H9 (cell line): Measurements from ENCODE around the gene THUMPD1. TPM values are rescaled to one million over a fixed set of nuclear protein-coding genes. Genes with fewer than 3 reads are reported as not detected.

Experiments used
- DNase-seq: peaks from one replicate; pipeline ENCODE4 v3.0.0-alpha.2; 2017
- H2AFZ ChIP-seq: one replicate; pipeline ENCODE4 v1.6.1; 2013; ENCODE audit warnings: mild to moderate bottlenecking, low read length, control low read depth, moderate library complexity
- H2AK5ac ChIP-seq: 2 replicates; pipeline ENCODE4 v1.6.1; 2013; ENCODE audit warnings: low read length, control low read depth, mixed read lengths; ENCODE audit not compliant: insufficient read length
- H2BK120ac ChIP-seq: one replicate; pipeline ENCODE4 v1.6.1; 2013; ENCODE audit warnings: low read depth, mild to moderate bottlenecking, low read length, control low read depth, inconsistent platforms; ENCODE audit not compliant: poor library complexity, severe bottlenecking
- H2BK12ac ChIP-seq: 2 replicates; pipeline ENCODE4 v1.6.1; 2013; ENCODE audit warnings: low read length, control low read depth, mixed read lengths, low read depth; ENCODE audit not compliant: insufficient read length
- H2BK15ac ChIP-seq: 2 replicates; pipeline ENCODE4 v1.6.1; 2013; ENCODE audit warnings: low read depth, low read length, control low read depth
- H2BK20ac ChIP-seq: one replicate; pipeline ENCODE4 v1.6.1; 2013; ENCODE audit warnings: low read depth, mild to moderate bottlenecking, low read length, control low read depth, inconsistent platforms; ENCODE audit not compliant: poor library complexity, severe bottlenecking
- H2BK5ac ChIP-seq: 2 replicates; pipeline ENCODE4 v1.6.1; 2013; ENCODE audit warnings: low read length, control low read depth, mixed read lengths; ENCODE audit not compliant: insufficient read length
- H3K14ac ChIP-seq: 2 replicates; pipeline ENCODE4 v1.6.1; 2013; ENCODE audit warnings: low read length, control low read depth; ENCODE audit not compliant: insufficient read depth
- H3K18ac ChIP-seq: 2 replicates; pipeline ENCODE4 v1.6.1; 2013; ENCODE audit warnings: low read depth, mild to moderate bottlenecking, mixed read lengths, low read length, control low read depth; ENCODE audit not compliant: insufficient read length
- H3K23ac ChIP-seq: 2 replicates; pipeline ENCODE4 v1.6.1; 2013; ENCODE audit warnings: low read length, control low read depth, mixed read lengths, low read depth; ENCODE audit not compliant: insufficient read length
- H3K23me2 ChIP-seq: 2 replicates; pipeline ENCODE4 v1.6.1; 2013; ENCODE audit warnings: low read depth, mild to moderate bottlenecking, mixed read lengths, low read length, control low read depth; ENCODE audit not compliant: insufficient read length, poor library complexity, severe bottlenecking
- H3K27ac ChIP-seq: 2 replicates; pipeline ENCODE4 v1.5.1; 2013; ENCODE audit warnings: low read length, control low read depth, mixed read lengths, low read depth; ENCODE audit not compliant: insufficient read length
- H3K27me3 ChIP-seq: 2 replicates; pipeline ENCODE4 v1.6.1; 2013; ENCODE audit warnings: low read length, control low read depth, inconsistent platforms; ENCODE audit not compliant: insufficient read depth
- H3K4ac ChIP-seq: 2 replicates; pipeline ENCODE4 v1.6.1; 2013; ENCODE audit warnings: low read depth, mild to moderate bottlenecking, control low read depth, inconsistent platforms, low read length, moderate library complexity
- H3K4me1 ChIP-seq: 2 replicates; pipeline ENCODE4 v1.6.1; 2013; ENCODE audit warnings: low read length, control low read depth, inconsistent platforms; ENCODE audit not compliant: insufficient read depth
- H3K4me2 ChIP-seq: 2 replicates; pipeline ENCODE4 v1.6.1; 2013; ENCODE audit warnings: low read length, control low read depth, mixed read lengths; ENCODE audit not compliant: insufficient read length, insufficient read depth
- H3K56ac ChIP-seq: 2 replicates; pipeline ENCODE4 v1.6.1; 2013; ENCODE audit warnings: low read depth, mild to moderate bottlenecking, mixed read lengths, low read length, control low read depth; ENCODE audit not compliant: insufficient read length
- H3K79me1 ChIP-seq: 2 replicates; pipeline ENCODE4 v1.6.1; 2013; ENCODE audit warnings: low read depth, mild to moderate bottlenecking, moderate library complexity, low read length, control low read depth, inconsistent platforms; ENCODE audit not compliant: insufficient read depth, poor library complexity, severe bottlenecking
- H3K79me2 ChIP-seq: 2 replicates; pipeline ENCODE4 v1.6.1; 2013; ENCODE audit warnings: low read length, control low read depth, inconsistent platforms; ENCODE audit not compliant: insufficient read depth
- H3K9ac ChIP-seq: 2 replicates; pipeline ENCODE4 v1.6.1; 2013; ENCODE audit warnings: low read length, control low read depth, mixed read lengths; ENCODE audit not compliant: insufficient read length; ENCODE audit errors: extremely low read depth
- H3K9me3 ChIP-seq: one replicate; pipeline ENCODE4 v1.6.1; 2013; ENCODE audit warnings: low read depth, low read length, inconsistent platforms; ENCODE audit not compliant: control insufficient read depth
- H3T11ph ChIP-seq: one replicate; pipeline ENCODE4 v1.6.1; 2013; ENCODE audit warnings: mild to moderate bottlenecking, low read length, control low read depth, inconsistent platforms
- H4K20me1 ChIP-seq: one replicate; pipeline ENCODE4 v1.6.1; 2013; ENCODE audit not compliant: control insufficient read depth, insufficient read length, insufficient read depth
- H4K5ac ChIP-seq: 2 replicates; pipeline ENCODE4 v1.6.1; 2013; ENCODE audit warnings: low read depth, mild to moderate bottlenecking, mixed read lengths, low read length, control low read depth; ENCODE audit not compliant: insufficient read length
- H4K8ac ChIP-seq: replicated peaks from 2 replicates; pipeline ENCODE4 v1.6.1; 2013; ENCODE audit warnings: low read length, control low read depth, mixed read lengths, low read depth; ENCODE audit not compliant: insufficient read length
- H4K91ac ChIP-seq: 2 replicates; pipeline ENCODE4 v1.6.1; 2013; ENCODE audit warnings: low read depth, mild to moderate bottlenecking, moderate library complexity, mixed read lengths, low read length, control low read depth; ENCODE audit not compliant: insufficient read length
- H3K27ac Mint-ChIP-seq, 3 experiments: 2 replicates in 2 of 3; 3 replicates in 1 of 3; pipeline ENCODE4 v1.8.0; 2020 to 2021; ENCODE audit warnings: mixed read lengths in 3 of 3, mild to moderate bottlenecking in 1 of 3, moderate library complexity in 1 of 3
- H3K27me3 Mint-ChIP-seq: 2 replicates; pipeline ENCODE4 v1.8.0; 2021; ENCODE audit warnings: low read depth, mild to moderate bottlenecking, moderate library complexity, mixed read lengths
- H3K36me3 Mint-ChIP-seq, 3 experiments: 2 replicates in 2 of 3; 3 replicates in 1 of 3; pipeline ENCODE4 v1.8.0; 2020 to 2021; ENCODE audit warnings: low read depth in 3 of 3, mixed read lengths in 3 of 3; ENCODE audit not compliant: insufficient read depth in 1 of 3
- H3K4me1 Mint-ChIP-seq, 2 experiments: 2 replicates each; pipeline ENCODE4 v1.8.0; 2020; ENCODE audit warnings: mixed read lengths in 2 of 2
- H3K4me3 Mint-ChIP-seq, 2 experiments: 2 replicates in 1 of 2; 3 replicates in 1 of 2; pipeline ENCODE4 v1.8.0; 2020 to 2021; ENCODE audit warnings: mild to moderate bottlenecking in 2 of 2, mixed read lengths in 2 of 2, moderate library complexity in 1 of 2
- H3K9me3 Mint-ChIP-seq, 2 experiments: 2 replicates in 1 of 2; 3 replicates in 1 of 2; pipeline ENCODE4 v1.8.0; 2020; ENCODE audit warnings: mild to moderate bottlenecking in 2 of 2, mixed read lengths in 2 of 2, moderate library complexity in 1 of 2
- total RNA-seq: library from RNA; stranded (reverse); gene quantifications from 2 replicates; pipeline ENCODE4 v1.2.1, GENCODE V29; 2021
- TF ChIP-seq, protein P1 (sequence below): fragments of 200-600 bp; sonication (generic); conservative IDR thresholded peaks from 3 replicates; pipeline ENCODE4 v1.8.0; 2021; ENCODE audit warnings: antibody characterized with exemption, mild to moderate bottlenecking

The THUMPD1 gene
- total RNA-seq, 1 experiment from 2014 or later: 51.3 TPM

DNA sequence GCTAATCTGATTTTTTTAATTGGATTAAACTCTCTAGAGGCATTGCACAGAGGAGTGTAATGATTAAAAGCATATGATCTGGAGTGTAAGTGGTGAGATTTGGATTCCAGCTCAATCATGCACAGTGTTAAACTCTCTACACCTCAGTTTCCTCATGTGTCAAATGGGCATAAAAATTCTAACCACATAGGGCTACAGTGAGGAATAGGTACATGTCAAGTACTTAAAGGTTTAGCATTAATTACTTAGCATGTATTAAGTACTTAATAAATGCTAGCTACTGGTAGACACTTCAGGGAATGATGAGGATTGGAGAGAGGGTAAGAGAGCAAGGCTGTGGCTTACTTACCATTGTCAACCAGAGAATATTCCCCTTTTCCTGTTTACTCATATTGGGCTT lies 47.5 kb upstream of the THUMPD1 start:
- Histone ChIP-seq H3K9me3 (no peaks in the 10 kb centered on the region), H2AK5ac (no peak overlapping the region), H3K79me1 (no peaks in the 10 kb centered on the region), H4K8ac (no peak overlapping the region), H3K79me2 (no peaks in the 10 kb centered on the region), H3K18ac (no peak overlapping the region), H3K14ac (no peak overlapping the region), H3K4ac (no peak overlapping the region), H3K4me1 (no peaks in the 10 kb centered on the region), H2BK12ac (no peak overlapping the region), H2BK15ac (no peak overlapping the region), H3K23ac (no peak overlapping the region), H3K27ac (no peak overlapping the region), H3T11ph (no peak overlapping the region), H4K20me1 (no peaks in the 10 kb centered on the region), H3K56ac (no peak overlapping the region), H3K27me3 (no peaks in the 10 kb centered on the region), H2BK20ac (no peak overlapping the region), H2AFZ (no peak overlapping the region), H3K23me2 (no peaks in the 10 kb centered on the region), H2BK5ac (no peak overlapping the region), H3K4me2 (no peak overlapping the region), H4K5ac (no peak overlapping the region), H2BK120ac (no peak overlapping the region), H4K91ac (no peak overlapping the region), H3K9ac (no peak overlapping the region)
- Mint-ChIP-seq H3K4me3 (no peak overlapping the region), H3K36me3 (no peaks in the 10 kb centered on the region), H3K4me1 (peaks cover 11 to 17% of the 10 kb centered on the region in 2 experiments), H3K27me3 (no peaks in the 10 kb centered on the region), H3K9me3 (no peaks in the 10 kb centered on the region), H3K27ac (no peak overlapping the region)
- TF ChIP-seq, protein P1, sequence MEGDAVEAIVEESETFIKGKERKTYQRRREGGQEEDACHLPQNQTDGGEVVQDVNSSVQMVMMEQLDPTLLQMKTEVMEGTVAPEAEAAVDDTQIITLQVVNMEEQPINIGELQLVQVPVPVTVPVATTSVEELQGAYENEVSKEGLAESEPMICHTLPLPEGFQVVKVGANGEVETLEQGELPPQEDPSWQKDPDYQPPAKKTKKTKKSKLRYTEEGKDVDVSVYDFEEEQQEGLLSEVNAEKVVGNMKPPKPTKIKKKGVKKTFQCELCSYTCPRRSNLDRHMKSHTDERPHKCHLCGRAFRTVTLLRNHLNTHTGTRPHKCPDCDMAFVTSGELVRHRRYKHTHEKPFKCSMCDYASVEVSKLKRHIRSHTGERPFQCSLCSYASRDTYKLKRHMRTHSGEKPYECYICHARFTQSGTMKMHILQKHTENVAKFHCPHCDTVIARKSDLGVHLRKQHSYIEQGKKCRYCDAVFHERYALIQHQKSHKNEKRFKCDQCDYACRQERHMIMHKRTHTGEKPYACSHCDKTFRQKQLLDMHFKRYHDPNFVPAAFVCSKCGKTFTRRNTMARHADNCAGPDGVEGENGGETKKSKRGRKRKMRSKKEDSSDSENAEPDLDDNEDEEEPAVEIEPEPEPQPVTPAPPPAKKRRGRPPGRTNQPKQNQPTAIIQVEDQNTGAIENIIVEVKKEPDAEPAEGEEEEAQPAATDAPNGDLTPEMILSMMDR: no peak
- no peak for DNase-seq
